HEK293 (cell line): ENCODE results near the gene CAPSL.

Experiments used
- ATF2 ChIP-seq: fragments of 450-650 bp; formaldehyde crosslinking; IDR thresholded peaks from 2 replicates; pipeline ENCODE4 v1.5.1; 2016; ENCODE audit warnings: missing biosample characterization, missing genetic modification characterization, low read depth
- CTCF ChIP-seq: fragments of 450-650 bp; formaldehyde crosslinking; IDR thresholded peaks from 2 replicates; pipeline ENCODE4 v1.5.1; 2016; ENCODE audit warnings: missing biosample characterization, missing genetic modification characterization
- ZNF274 ChIP-seq, 2 experiments: fragments of 200-500 bp in 1 of 2; fragments of 450-650 bp in 1 of 2; sonication (Bioruptor generic) in 1 of 2; formaldehyde crosslinking in 1 of 2; IDR thresholded peaks; 2 replicates each; pipeline versions ENCODE4 v1.5.1 to v1.6.1; 2014 to 2016; ENCODE audit warnings: borderline replicate concordance in 1 of 2, inconsistent platforms in 1 of 2, low read length in 1 of 2, missing biosample characterization in 1 of 2, missing genetic modification characterization in 1 of 2
- ZNF514 ChIP-seq: fragments of 450-650 bp; formaldehyde crosslinking; IDR thresholded peaks from 2 replicates; pipeline ENCODE4 v1.5.1; 2016; ENCODE audit warnings: missing biosample characterization, missing genetic modification characterization
- ZNF639 ChIP-seq: fragments of 450-650 bp; formaldehyde crosslinking; IDR thresholded peaks from 2 replicates; pipeline ENCODE4 v1.5.1; 2016; ENCODE audit warnings: missing biosample characterization, missing genetic modification characterization

- TF ChIP-seq ATF2 (tag by site-specific recombination) (no peak), CTCF (tag by site-specific recombination) (no peak), ZNF274 (IDR thresholded peaks at IDR 0.05; ENCODE audit: low read length) (no peak), ZNF274 (tag by site-specific recombination; IDR thresholded peaks at IDR 0.05; ENCODE audit: borderline replicate concordance) (no peak), ZNF514 (tag by site-specific recombination) (no peak), ZNF639 (tag by site-specific recombination) (no peak)
Observed at GRCh38 chr5:35954175-35954574, 15.8 kb upstream of the CAPSL start.
